ENCODE results near the gene BBS12. TPM values are rescaled to one million over a fixed set of nuclear protein-coding genes. Genes with fewer than 3 reads are reported as not detected.

Gene BBS12
- total RNA-seq, 2 experiments from 2014 or later: 1.8 to 3.2 TPM

DNA sequence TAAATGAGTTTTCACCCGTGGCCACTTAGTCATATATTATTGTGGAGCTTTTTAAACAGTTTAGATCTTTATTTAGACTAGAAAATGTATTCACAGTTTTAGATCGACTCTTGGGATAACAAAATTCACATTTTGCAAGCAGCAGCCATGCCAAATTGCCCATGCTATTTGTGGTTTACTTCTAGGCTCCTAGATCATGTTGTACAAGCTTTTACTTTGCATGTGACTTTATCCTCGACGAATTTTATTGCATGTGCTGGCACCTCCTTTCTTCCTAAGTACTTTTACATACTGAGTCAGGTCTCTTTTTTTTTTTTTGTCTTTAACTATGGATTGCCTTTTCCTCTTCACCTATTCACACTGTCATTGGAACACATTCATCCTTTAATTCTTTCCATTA, 23.2 kb downstream of the BBS12 start:
- no peaks in the 10 kb centered on the region for H4K20me1 ChIP-seq (ENCODE audit: insufficient read depth, low read length)
- no peaks in the 10 kb centered on the region for H3K36me3 ChIP-seq (ENCODE audit: insufficient read depth, low read length)
- no peak overlapping the region for H3K27ac ChIP-seq (ENCODE audit: low read depth, low read length, poor library complexity, severe bottlenecking)
- no peaks in the 10 kb centered on the region for H3K9me3 ChIP-seq (ENCODE audit: low read length)
- ChIA-PET POLR2A (interaction anchor here (0.7 to 1.4 kb wide), 3 partner anchors 10 to 171 kb away, joined by 3 to 4 read pairs (median 4); partner anchors contain the start of gene NUDT6), CTCF (ENCODE audit: unreplicated experiment) (no interaction called here)
- no peaks in the 10 kb centered on the region for H3K9me2 ChIP-seq (ENCODE audit: insufficient read depth, low read length)
- no peak for TF ChIP-seq EZH2phosphoT487 (IDR thresholded peaks at IDR 0.05; ENCODE audit: borderline replicate concordance, low read depth, low read length)
- TF ChIP-seq, protein P1, sequence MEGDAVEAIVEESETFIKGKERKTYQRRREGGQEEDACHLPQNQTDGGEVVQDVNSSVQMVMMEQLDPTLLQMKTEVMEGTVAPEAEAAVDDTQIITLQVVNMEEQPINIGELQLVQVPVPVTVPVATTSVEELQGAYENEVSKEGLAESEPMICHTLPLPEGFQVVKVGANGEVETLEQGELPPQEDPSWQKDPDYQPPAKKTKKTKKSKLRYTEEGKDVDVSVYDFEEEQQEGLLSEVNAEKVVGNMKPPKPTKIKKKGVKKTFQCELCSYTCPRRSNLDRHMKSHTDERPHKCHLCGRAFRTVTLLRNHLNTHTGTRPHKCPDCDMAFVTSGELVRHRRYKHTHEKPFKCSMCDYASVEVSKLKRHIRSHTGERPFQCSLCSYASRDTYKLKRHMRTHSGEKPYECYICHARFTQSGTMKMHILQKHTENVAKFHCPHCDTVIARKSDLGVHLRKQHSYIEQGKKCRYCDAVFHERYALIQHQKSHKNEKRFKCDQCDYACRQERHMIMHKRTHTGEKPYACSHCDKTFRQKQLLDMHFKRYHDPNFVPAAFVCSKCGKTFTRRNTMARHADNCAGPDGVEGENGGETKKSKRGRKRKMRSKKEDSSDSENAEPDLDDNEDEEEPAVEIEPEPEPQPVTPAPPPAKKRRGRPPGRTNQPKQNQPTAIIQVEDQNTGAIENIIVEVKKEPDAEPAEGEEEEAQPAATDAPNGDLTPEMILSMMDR (conservative IDR thresholded peaks at IDR 0.05; ENCODE audit: low read length): no peak
- H2AFZ ChIP-seq (ENCODE audit: low read length): no peak overlapping the region
- H3K4me3 ChIP-seq (ENCODE audit: low read depth, low read length, poor library complexity, severe bottlenecking): no peak overlapping the region
- no peaks in the 10 kb centered on the region for H3K79me2 ChIP-seq (ENCODE audit: insufficient read depth, low read depth, low read length)
- no TSS peak for BruUV-seq (replicated peaks)
- H3K4me2 ChIP-seq (ENCODE audit: low read length): no peak overlapping the region
- no peak for DNase-seq (ENCODE audit: low spot score)
- H3K4me1 ChIP-seq (ENCODE audit: insufficient read depth, low read length, poor library complexity, severe bottlenecking): no peaks in the 10 kb centered on the region
- intact Hi-C loops (cut with micrococcal nuclease; ENCODE audit: unreplicated experiment): no loop called here

DNA sequence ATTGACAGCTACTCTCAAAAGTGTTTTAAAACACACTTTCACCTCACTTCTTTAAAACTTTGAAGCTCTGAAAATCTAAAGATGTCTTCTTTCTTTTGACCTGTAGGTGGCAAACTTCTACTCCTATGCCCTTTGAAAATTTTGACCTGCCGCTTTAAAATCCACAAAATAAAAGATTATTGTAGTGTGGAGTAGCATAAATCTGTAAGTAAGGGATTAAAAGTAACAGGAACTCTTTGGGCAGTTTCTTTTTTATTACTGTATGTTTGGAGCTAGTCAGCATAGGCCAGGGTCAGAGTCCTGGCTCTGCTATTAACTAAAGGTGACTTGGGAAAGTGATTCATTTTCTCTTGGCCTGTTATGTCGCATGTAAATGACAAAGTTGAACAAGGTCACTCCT, 25.5 kb downstream of the BBS12 start:
- DNase-seq (ENCODE audit: low spot score): peak; percentile 29
- Histone ChIP-seq H3K79me2 (ENCODE audit: insufficient read depth, low read depth, low read length) (no peaks in the 10 kb centered on the region), H3K27ac (ENCODE audit: low read depth, low read length, poor library complexity, severe bottlenecking) (no peak overlapping the region), H3K4me2 (ENCODE audit: low read length) (no peak overlapping the region), H3K36me3 (ENCODE audit: insufficient read depth, low read length) (no peaks in the 10 kb centered on the region), H4K20me1 (ENCODE audit: insufficient read depth, low read length) (no peaks in the 10 kb centered on the region), H3K9me2 (ENCODE audit: insufficient read depth, low read length) (no peaks in the 10 kb centered on the region), H2AFZ (ENCODE audit: low read length) (0 out of 2 replicates have a peak overlapping the region, but pooled peaks have one; percentile 42), H3K9me3 (ENCODE audit: low read length) (no peaks in the 10 kb centered on the region), H3K4me1 (ENCODE audit: insufficient read depth, low read length, poor library complexity, severe bottlenecking) (no peaks in the 10 kb centered on the region), H3K4me3 (ENCODE audit: low read depth, low read length, poor library complexity, severe bottlenecking) (no peak overlapping the region)
- intact Hi-C loops (cut with micrococcal nuclease; ENCODE audit: unreplicated experiment): loop anchor here (1.0 kb wide), 2 partner anchors 156 to 173 kb away; no protein-coding TSS in a partner anchor
- ChIA-PET CTCF (ENCODE audit: unreplicated experiment) (interaction anchor here (0.7 kb wide), 1 partner anchor 156 kb away, joined by 3 read pairs; no protein-coding TSS in a partner anchor), POLR2A (interaction anchor here (0.6 to 0.7 kb wide), 2 partner anchors 157 to 1748 kb away, joined by 3 read pairs; no protein-coding TSS in a partner anchor)
- BruUV-seq (replicated peaks): no TSS peak
- TF ChIP-seq, protein P1 (conservative IDR thresholded peaks at IDR 0.05; ENCODE audit: low read length): peak; percentile 96
- TF ChIP-seq EZH2phosphoT487 (IDR thresholded peaks at IDR 0.05; ENCODE audit: borderline replicate concordance, low read depth, low read length): no peak

DNA sequence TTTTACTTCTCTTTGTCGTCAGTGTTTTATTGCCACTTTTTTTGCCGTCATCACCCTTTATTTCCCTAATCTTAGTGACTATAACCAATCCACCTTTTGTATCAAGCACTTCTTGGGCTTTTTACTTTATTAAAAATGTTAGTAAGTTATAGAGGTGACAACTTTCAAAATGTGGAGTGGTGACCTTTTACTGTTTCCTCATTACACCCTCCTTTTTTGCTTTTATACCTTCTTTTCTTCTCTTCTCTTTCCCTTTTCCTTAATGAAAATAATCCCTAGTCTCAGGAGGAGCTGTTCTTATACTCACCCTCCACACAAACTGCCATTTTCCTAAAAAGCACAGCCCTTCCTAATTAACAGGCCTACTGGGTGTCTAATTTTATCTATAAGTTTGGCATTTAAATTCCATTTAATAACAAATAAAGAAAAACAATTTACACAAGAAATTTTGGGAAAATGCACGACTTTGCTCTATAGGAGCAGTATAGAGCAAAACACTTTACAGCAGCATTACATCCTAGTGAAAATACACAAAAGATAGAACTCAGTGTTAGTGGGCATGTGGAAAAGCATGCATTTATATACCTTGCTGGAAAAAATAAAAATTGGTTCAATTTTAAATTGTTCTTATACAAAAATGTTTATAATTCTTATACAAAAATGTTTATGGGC, 27.3 kb downstream of the BBS12 start:
- H4K20me1 ChIP-seq (ENCODE audit: insufficient read depth, low read length): no peaks in the 10 kb centered on the region
- no TSS peak for BruUV-seq (replicated peaks)
- no peaks in the 10 kb centered on the region for H3K9me2 ChIP-seq (ENCODE audit: insufficient read depth, low read length)
- no peak for TF ChIP-seq EZH2phosphoT487 (IDR thresholded peaks at IDR 0.05; ENCODE audit: borderline replicate concordance, low read depth, low read length)
- TF ChIP-seq, protein P1 (conservative IDR thresholded peaks at IDR 0.05; ENCODE audit: low read length): peak; percentile 25; the same call in 1 of the 2 replicates
- H3K4me2 ChIP-seq (ENCODE audit: low read length): no peak overlapping the region
- H3K79me2 ChIP-seq (ENCODE audit: insufficient read depth, low read depth, low read length): no peaks in the 10 kb centered on the region
- no peaks in the 10 kb centered on the region for H3K9me3 ChIP-seq (ENCODE audit: low read length)
- no peaks in the 10 kb centered on the region for H3K4me1 ChIP-seq (ENCODE audit: insufficient read depth, low read length, poor library complexity, severe bottlenecking)
- no peak overlapping the region for H2AFZ ChIP-seq (ENCODE audit: low read length)
- H3K27ac ChIP-seq (ENCODE audit: low read depth, low read length, poor library complexity, severe bottlenecking): no peak overlapping the region
- DNase-seq (ENCODE audit: low spot score): no peak
- H3K36me3 ChIP-seq (ENCODE audit: insufficient read depth, low read length): no peaks in the 10 kb centered on the region
- ChIA-PET CTCF (ENCODE audit: unreplicated experiment) (no interaction called here), POLR2A (no interaction called here)
- intact Hi-C loops (cut with micrococcal nuclease; ENCODE audit: unreplicated experiment): no loop called here
- no peak overlapping the region for H3K4me3 ChIP-seq (ENCODE audit: low read depth, low read length, poor library complexity, severe bottlenecking)

Data from OCI-LY7 (cell line).